Motor neuron (in vitro differentiated cells): ENCODE results near the gene ANKRD40. TPM values are rescaled to one million over a fixed set of nuclear protein-coding genes. Genes with fewer than 3 reads are reported as not detected.

ENCODE experiments used
- ATAC-seq, 8 experiments: fragments of 200-7000 bp; cut with Tn5 transposase; replicated peaks in 6 of 8; 2 replicates each; pipeline ENCODE4 v1.8.0; 2021; ENCODE audit warnings: mild to moderate bottlenecking in 8 of 8, moderate library complexity in 8 of 8
- H3K27ac ChIP-seq, 2 donors: fragments of 250-450 bp; sonication (Bioruptor Pico); 2 replicates each; pipeline ENCODE4 v1.9.0; 2021; ENCODE audit warnings: antibody characterized with exemption in 2 of 2, mild to moderate bottlenecking in 2 of 2, moderate library complexity in 1 of 2
- H3K4me1 ChIP-seq, 2 donors: fragments of 250-450 bp; sonication (Bioruptor Pico); replicated peaks in 1 of 2; 2 replicates each; pipeline ENCODE4 v1.6.1; 2021; ENCODE audit warnings: antibody characterized with exemption in 2 of 2, mild to moderate bottlenecking in 2 of 2, moderate library complexity in 1 of 2
- H3K4me3 ChIP-seq, 5 donors: fragments of 250-450 bp; sonication (Bioruptor Pico); 2 replicates each; pipeline ENCODE4 v1.9.0; 2021; ENCODE audit warnings: antibody characterized with exemption in 5 of 5, mild to moderate bottlenecking in 5 of 5, moderate library complexity in 4 of 5
- WGBS, 10 experiments: fragments of 450-650 bp; shearing (Covaris generic); methylation state at CpG; one replicate each; pipeline ENCODE4 v1.0.0; 2022; 5-methylcytosine and 5-hydroxymethylcytosine counted together
- in situ Hi-C, 9 experiments: fragments of 400-800 bp; cut with MboI; loops; one replicate each; pipeline ENCODE4 v1.15.0; 2021; ENCODE audit warnings: low sequenced_read_pairs in 9 of 9, low pct_unique_long_range_greater_than_20kb in 2 of 9; ENCODE audit not compliant: unreplicated experiment in 9 of 9
- total RNA-seq, 8 experiments: library from RNA; unstranded; fragments of 300-600 nt; gene quantifications; 2 replicates each; pipeline versions ENCODE4 v1.2.3 to v1.2.4, GENCODE V29; 2022

The ANKRD40 gene
- total RNA-seq, 8 experiments from 2014 or later, result 12.8 to 43.6 (median 24.7) TPM

- in situ Hi-C loops, result no loop called here
- ATAC-seq, result peak in 5 of 8 experiments; percentile 18 to 82 (median 62)
- H3K27ac ChIP-seq, result no peak overlapping the region
- no peak overlapping the region for H3K4me3 ChIP-seq
- H3K4me1 ChIP-seq, result peaks cover 5 to 17% of the 10 kb centered on the region in 2 donors
- 0 to 80% (median 58%) methylated on average over 1 to 3 of the region's 11 CpGs; no CpG with 5 or more reads in 5 of the 10 experiments for WGBS, 10 experiments
Measured at GRCh38 chr17:50660042-50660886, 47.5 kb downstream of the ANKRD40 start.

GRCh38 chr17:50659179-50659578 is 48.5 kb downstream of the ANKRD40 start:
- Histone ChIP-seq H3K4me3 (no peak overlapping the region), H3K4me1 (peaks cover 5 to 17% of the 10 kb centered on the region in 2 donors), H3K27ac (no peak overlapping the region)
- 40 to 95% (median 76%) methylated on average over 1 to 3 of the region's 10 CpGs; no CpG with 5 or more reads in 5 of the 10 experiments for WGBS, 10 experiments
- ATAC-seq, result no peak
- in situ Hi-C loops, result no loop called here

- in situ Hi-C loops, result no loop called here
- 56 to 100% (median 60%) methylated on average over 1 to 4 of the region's 6 CpGs; no CpG with 5 or more reads in 7 of the 10 experiments for WGBS, 10 experiments
- ATAC-seq, result peak in 6 of 8 experiments; percentile 8 to 47 (median 25)
- Histone ChIP-seq H3K27ac (peak overlapping the region in 1 of 2 donors; percentile 39), H3K4me3 (no peak overlapping the region), H3K4me1 (peaks cover 5 to 17% of the 10 kb centered on the region in 2 donors)
Measured at GRCh38 chr17:50658616-50659015, 49.1 kb downstream of the ANKRD40 start.

GRCh38 chr17:50657627-50658026 is 50.1 kb downstream of the ANKRD40 start:
- 60 to 100% (median 83%) methylated on average over 1 to 6 of the region's 7 CpGs; no CpG with 5 or more reads in 3 of the 10 experiments for WGBS, 10 experiments

GRCh38 chr17:50657054-50657453 is 50.7 kb downstream of the ANKRD40 start:
- no peak overlapping the region for H3K27ac ChIP-seq
- H3K4me1 ChIP-seq, result peaks cover 5 to 16% of the 10 kb centered on the region in 2 donors
- in situ Hi-C loops, result no loop called here
- 17 to 95% (median 91%) methylated on average over 1 to 3 of the region's 7 CpGs; no CpG with 5 or more reads in 6 of the 10 experiments for WGBS, 10 experiments
- no peak overlapping the region for H3K4me3 ChIP-seq
- ATAC-seq, result no peak

More at GRCh38 chr17:50657627-50658026, 50.1 kb downstream of the ANKRD40 start:
- in situ Hi-C loops, result no loop called here
- Histone ChIP-seq H3K4me1 (peaks cover 5 to 17% of the 10 kb centered on the region in 2 donors), H3K4me3 (no peak overlapping the region), H3K27ac (no peak overlapping the region)
- ATAC-seq, result no peak

- Histone ChIP-seq H3K27ac (no peak overlapping the region), H3K4me3 (no peak overlapping the region), H3K4me1 (peaks cover under 1 to 11% of the 10 kb centered on the region in 2 donors)
- in situ Hi-C loops, result no loop called here
- no peak for ATAC-seq
- 40 to 100% (median 91%) methylated on average over 1 to 4 of the region's 5 CpGs; no CpG with 5 or more reads in 5 of the 10 experiments for WGBS, 10 experiments
Measured at GRCh38 chr17:50656509-50656908, 51.2 kb downstream of the ANKRD40 start.

GRCh38 chr17:50653738-50654137 is 54.0 kb downstream of the ANKRD40 start:
- 69 to 100% (median 88%) methylated on average over 1 to 3 of the region's 3 CpGs; no CpG with 5 or more reads in 3 of the 10 experiments for WGBS, 10 experiments
- H3K4me3 ChIP-seq, result no peak overlapping the region
- no peak overlapping the region for H3K27ac ChIP-seq
- ATAC-seq, result no peak
- peaks cover 0 to 7% of the 10 kb centered on the region in 2 donors for H3K4me1 ChIP-seq
- in situ Hi-C loops, result no loop called here

GRCh38 chr17:50651661-50652060 is 56.1 kb downstream of the ANKRD40 start:
- H3K4me3 ChIP-seq, result no peak overlapping the region
- in situ Hi-C loops, result no loop called here
- H3K27ac ChIP-seq, result no peak overlapping the region
- no peaks in the 10 kb centered on the region for H3K4me1 ChIP-seq
- 50 to 100% (median 95%) methylated on average over 1 to 2 of the region's 2 CpGs; no CpG with 5 or more reads in 4 of the 10 experiments for WGBS, 10 experiments
- no peak for ATAC-seq

GRCh38 chr17:50649042-50649908 is 58.4 kb downstream of the ANKRD40 start:
- peak in 1 of 8 experiments; percentile 79 for ATAC-seq
- no peak overlapping the region for H3K27ac ChIP-seq
- H3K4me3 ChIP-seq, result no peak overlapping the region
- in situ Hi-C loops, result no loop called here
- whole genome bisulfite sequencing, 10 experiments, result 67 to 93% (median 79%) methylated on average over 2 to 7 of the region's 7 CpGs; no CpG with 5 or more reads in 2 of the 10 experiments
- H3K4me1 ChIP-seq, result no peaks in the 10 kb centered on the region

- no peak overlapping the region for H3K27ac ChIP-seq
- 20 to 100% (median 64%) methylated on average over 1 to 2 of the region's 2 CpGs; no CpG with 5 or more reads in 4 of the 10 experiments for WGBS, 10 experiments
- ATAC-seq, result no peak
- no peaks in the 10 kb centered on the region for H3K4me1 ChIP-seq
- no peak overlapping the region for H3K4me3 ChIP-seq
- in situ Hi-C loops, result no loop called here
Measured at GRCh38 chr17:50647187-50647586, 60.5 kb downstream of the ANKRD40 start.

GRCh38 chr17:50645748-50646682 is 61.7 kb downstream of the ANKRD40 start:
- H3K27ac ChIP-seq, result no peak overlapping the region
- ATAC-seq, result no peak
- in situ Hi-C loops, result no loop called here
- H3K4me3 ChIP-seq, result no peak overlapping the region
- WGBS, 10 experiments, result 68 to 100% (median 83%) methylated on average over 1 to 3 of the region's 3 CpGs; no CpG with 5 or more reads in 2 of the 10 experiments
- H3K4me1 ChIP-seq, result peaks cover 3 to 4% of the 10 kb centered on the region in 2 donors
